Measurements from ENCODE around the gene OGFR. TPM values are rescaled to one million over a fixed set of nuclear protein-coding genes. Genes with fewer than 3 reads are reported as not detected.

Gene OGFR
- total RNA-seq, 1 experiment from 2014 or later = 47.3 TPM

DNA sequence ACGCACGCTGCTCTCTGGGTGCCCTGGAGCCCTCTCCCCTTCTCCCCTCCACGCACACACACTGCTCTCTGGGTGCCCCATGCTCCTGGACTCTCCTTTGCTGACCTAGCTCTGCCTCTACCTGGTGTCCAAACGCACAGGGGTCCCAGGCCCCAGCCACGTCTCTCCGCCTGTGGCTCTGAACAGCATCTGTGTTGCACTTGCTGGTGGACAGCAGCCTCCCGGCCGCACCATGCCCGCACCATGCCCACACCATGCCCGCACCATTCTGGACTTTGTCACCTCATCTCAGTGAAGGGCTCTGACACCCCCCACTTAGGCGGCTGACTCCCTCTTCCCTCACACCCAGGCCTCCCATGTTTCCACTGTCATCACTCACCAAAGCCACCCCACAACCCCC is 35.2 kb downstream of the OGFR start:
- H3K27ac ChIP-seq (ENCODE audit: low read length) = no peak overlapping the region
- ATAC-seq (no peak), DNase-seq (ENCODE audit: low read depth, low spot score) (no peak)
- no peaks in the 10 kb centered on the region for H3K9me3 ChIP-seq (ENCODE audit: control insufficient read depth, insufficient read depth, low read depth, low read length)
- intact Hi-C loops (cut with micrococcal nuclease; ENCODE audit: unreplicated experiment) (no loop called here), in situ Hi-C loops (cut with HindIII; ENCODE audit: low pct_unique_long_range_greater_than_20kb, low sequenced_read_pairs) (no loop called here)
- TF ChIP-seq, protein P1, sequence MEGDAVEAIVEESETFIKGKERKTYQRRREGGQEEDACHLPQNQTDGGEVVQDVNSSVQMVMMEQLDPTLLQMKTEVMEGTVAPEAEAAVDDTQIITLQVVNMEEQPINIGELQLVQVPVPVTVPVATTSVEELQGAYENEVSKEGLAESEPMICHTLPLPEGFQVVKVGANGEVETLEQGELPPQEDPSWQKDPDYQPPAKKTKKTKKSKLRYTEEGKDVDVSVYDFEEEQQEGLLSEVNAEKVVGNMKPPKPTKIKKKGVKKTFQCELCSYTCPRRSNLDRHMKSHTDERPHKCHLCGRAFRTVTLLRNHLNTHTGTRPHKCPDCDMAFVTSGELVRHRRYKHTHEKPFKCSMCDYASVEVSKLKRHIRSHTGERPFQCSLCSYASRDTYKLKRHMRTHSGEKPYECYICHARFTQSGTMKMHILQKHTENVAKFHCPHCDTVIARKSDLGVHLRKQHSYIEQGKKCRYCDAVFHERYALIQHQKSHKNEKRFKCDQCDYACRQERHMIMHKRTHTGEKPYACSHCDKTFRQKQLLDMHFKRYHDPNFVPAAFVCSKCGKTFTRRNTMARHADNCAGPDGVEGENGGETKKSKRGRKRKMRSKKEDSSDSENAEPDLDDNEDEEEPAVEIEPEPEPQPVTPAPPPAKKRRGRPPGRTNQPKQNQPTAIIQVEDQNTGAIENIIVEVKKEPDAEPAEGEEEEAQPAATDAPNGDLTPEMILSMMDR (IDR thresholded peaks at IDR 0.05) = no peak
- TF ChIP-seq TCF7L2 (IDR thresholded peaks at IDR 0.05; ENCODE audit: low read depth, low read length) (no peak), POLR2AphosphoS5 (IDR thresholded peaks at IDR 0.05; ENCODE audit: low read depth, low read length) (no peak), SIN3A (IDR thresholded peaks at IDR 0.05; ENCODE audit: borderline replicate concordance, insufficient read depth, low read depth, low read length) (no peak)
- TF ChIP-seq, protein P2, sequence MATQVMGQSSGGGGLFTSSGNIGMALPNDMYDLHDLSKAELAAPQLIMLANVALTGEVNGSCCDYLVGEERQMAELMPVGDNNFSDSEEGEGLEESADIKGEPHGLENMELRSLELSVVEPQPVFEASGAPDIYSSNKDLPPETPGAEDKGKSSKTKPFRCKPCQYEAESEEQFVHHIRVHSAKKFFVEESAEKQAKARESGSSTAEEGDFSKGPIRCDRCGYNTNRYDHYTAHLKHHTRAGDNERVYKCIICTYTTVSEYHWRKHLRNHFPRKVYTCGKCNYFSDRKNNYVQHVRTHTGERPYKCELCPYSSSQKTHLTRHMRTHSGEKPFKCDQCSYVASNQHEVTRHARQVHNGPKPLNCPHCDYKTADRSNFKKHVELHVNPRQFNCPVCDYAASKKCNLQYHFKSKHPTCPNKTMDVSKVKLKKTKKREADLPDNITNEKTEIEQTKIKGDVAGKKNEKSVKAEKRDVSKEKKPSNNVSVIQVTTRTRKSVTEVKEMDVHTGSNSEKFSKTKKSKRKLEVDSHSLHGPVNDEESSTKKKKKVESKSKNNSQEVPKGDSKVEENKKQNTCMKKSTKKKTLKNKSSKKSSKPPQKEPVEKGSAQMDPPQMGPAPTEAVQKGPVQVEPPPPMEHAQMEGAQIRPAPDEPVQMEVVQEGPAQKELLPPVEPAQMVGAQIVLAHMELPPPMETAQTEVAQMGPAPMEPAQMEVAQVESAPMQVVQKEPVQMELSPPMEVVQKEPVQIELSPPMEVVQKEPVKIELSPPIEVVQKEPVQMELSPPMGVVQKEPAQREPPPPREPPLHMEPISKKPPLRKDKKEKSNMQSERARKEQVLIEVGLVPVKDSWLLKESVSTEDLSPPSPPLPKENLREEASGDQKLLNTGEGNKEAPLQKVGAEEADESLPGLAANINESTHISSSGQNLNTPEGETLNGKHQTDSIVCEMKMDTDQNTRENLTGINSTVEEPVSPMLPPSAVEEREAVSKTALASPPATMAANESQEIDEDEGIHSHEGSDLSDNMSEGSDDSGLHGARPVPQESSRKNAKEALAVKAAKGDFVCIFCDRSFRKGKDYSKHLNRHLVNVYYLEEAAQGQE (IDR thresholded peaks at IDR 0.05; ENCODE audit: insufficient read depth in 1 of 2, low read depth in 2 of 2, low read length in 1 of 2) = no peak
- no peaks in the 10 kb centered on the region for H3K36me3 ChIP-seq (ENCODE audit: control insufficient read depth, insufficient read depth, low read length)
- no peaks in the 10 kb centered on the region for H3K27me3 ChIP-seq (ENCODE audit: control insufficient read depth, insufficient read depth, low read length)
- H3K4me3 ChIP-seq (ENCODE audit: low read depth in 2 of 2, low read length in 2 of 2) = no peak overlapping the region
- no TSS peak for BruUV-seq (replicated peaks)
- CTCF ChIA-PET = no interaction called here
- no peaks in the 10 kb centered on the region for H3K4me1 ChIP-seq (ENCODE audit: control insufficient read depth, insufficient read depth, low read length)
- POLR2A ChIA-PET = no interaction called here

DNA sequence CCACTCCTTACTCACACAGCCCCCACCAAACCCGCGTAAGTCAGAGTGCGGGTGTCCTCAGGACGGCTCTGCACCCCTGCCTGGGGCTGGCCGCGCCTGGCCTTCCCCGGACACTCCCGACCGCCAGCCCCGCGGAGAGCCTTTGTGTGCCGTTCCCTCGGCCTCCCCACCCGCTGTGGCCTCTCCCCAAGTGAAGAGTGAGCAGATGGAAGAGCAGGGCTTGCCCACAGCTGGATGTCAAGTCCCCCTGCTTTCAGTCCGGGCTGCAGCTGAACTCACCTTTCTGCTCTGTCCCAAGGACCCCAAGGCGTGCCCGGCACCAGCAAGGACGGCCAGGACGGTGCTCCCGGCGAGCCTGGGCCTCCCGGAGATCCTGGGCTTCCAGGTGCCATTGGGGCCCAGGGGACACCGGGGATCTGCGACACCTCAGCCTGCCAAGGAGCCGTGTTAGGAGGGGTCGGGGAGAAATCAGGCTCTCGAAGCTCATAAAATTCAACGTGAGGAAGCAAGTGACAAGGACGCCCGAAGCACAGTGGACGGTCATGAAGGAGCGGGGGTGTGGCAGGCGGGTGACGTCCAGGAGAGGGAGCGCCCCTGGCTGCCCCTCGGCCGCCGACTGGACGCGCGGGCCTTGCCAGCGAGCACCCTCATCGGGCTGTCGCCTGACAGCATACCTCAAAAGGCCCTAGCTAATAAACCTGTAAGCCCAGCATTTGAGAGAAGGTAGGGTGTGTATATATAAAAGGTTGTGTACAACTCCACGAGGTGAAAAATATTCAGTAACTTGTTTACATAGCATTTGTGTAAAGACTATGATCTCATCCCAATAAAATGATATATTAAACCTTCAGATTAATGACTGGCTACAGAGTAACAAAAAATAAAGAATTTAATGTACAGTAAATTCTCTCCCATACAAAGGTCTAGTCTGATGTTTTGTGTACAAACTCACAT is 35.9 kb downstream of the OGFR start:
- TSS peak; percentile 97 for BruUV-seq (replicated peaks)
- no peaks in the 10 kb centered on the region for H3K36me3 ChIP-seq (ENCODE audit: control insufficient read depth, insufficient read depth, low read length)
- TF ChIP-seq, protein P2 (IDR thresholded peaks at IDR 0.05; ENCODE audit: insufficient read depth in 1 of 2, low read depth in 2 of 2, low read length in 1 of 2) = no peak
- TF ChIP-seq, protein P1 (IDR thresholded peaks at IDR 0.05) = no peak
- TF ChIP-seq TCF7L2 (IDR thresholded peaks at IDR 0.05; ENCODE audit: low read depth, low read length) (no peak), SIN3A (IDR thresholded peaks at IDR 0.05; ENCODE audit: borderline replicate concordance, insufficient read depth, low read depth, low read length) (no peak), POLR2AphosphoS5 (IDR thresholded peaks at IDR 0.05; ENCODE audit: low read depth, low read length) (no peak)
- CTCF ChIA-PET = no interaction called here
- no peaks in the 10 kb centered on the region for H3K4me1 ChIP-seq (ENCODE audit: control insufficient read depth, insufficient read depth, low read length)
- in situ Hi-C loops (cut with HindIII; ENCODE audit: low pct_unique_long_range_greater_than_20kb, low sequenced_read_pairs) (no loop called here), intact Hi-C loops (cut with micrococcal nuclease; ENCODE audit: unreplicated experiment) (no loop called here)
- POLR2A ChIA-PET = no interaction called here
- DNase-seq (ENCODE audit: low read depth, low spot score) = no peak
- no peak; the same call in 1 of the 2 replicates for ATAC-seq
- H3K4me3 ChIP-seq (ENCODE audit: low read depth in 2 of 2, low read length in 2 of 2) = no peak overlapping the region
- no peaks in the 10 kb centered on the region for H3K9me3 ChIP-seq (ENCODE audit: control insufficient read depth, insufficient read depth, low read depth, low read length)
- H3K27ac ChIP-seq (ENCODE audit: low read length) = no peak overlapping the region
- H3K27me3 ChIP-seq (ENCODE audit: control insufficient read depth, insufficient read depth, low read length) = no peaks in the 10 kb centered on the region
